Measurements from ENCODE around the gene ANKMY1. TPM values are rescaled to one million over a fixed set of nuclear protein-coding genes. Genes with fewer than 3 reads are reported as not detected.

ANKMY1 gene
- total and polyA plus RNA-seq, 2 of the 13 experiments (the other 11 are each of a cell fraction or from before 2014, with no cell fraction given): 11.7 to 18.8 TPM

- no peak for TF ChIP-seq ZSCAN21 (CRISPR knock-in tag; IDR thresholded peaks at IDR 0.05; ENCODE audit: borderline replicate concordance)
- TF ChIP-seq XBP1 (CRISPR knock-in tag; IDR thresholded peaks at IDR 0.05): no peak
- TF ChIP-seq MXD1 (CRISPR knock-in tag; IDR thresholded peaks at IDR 0.05): no peak
Observed at GRCh38 chr2:240591226-240591625, 33.4 kb upstream of the ANKMY1 start (continued).

GRCh38 chr2:240590681-240591111, 32.9 kb upstream of the ANKMY1 start:
- Histone ChIP-seq H3K4me1 (ENCODE audit: insufficient read depth, low read length) (peaks cover 26% of the 10 kb centered on the region), H3K36me3 (replicated peaks in 1 of 2; ENCODE audit: control insufficient read depth in 1 of 2, insufficient read depth in 2 of 2, low read length in 2 of 2) (peaks cover 22 to 36% of the 10 kb centered on the region in 2 experiments), H3K79me2 (ENCODE audit: insufficient read depth, low read length) (peaks cover 39% of the 10 kb centered on the region), H3K4me3 (replicated peaks in 1 of 3; ENCODE audit: insufficient read depth in 1 of 3, low read depth in 2 of 3, low read length in 3 of 3) (no peak overlapping the region), H3K27me3 (ENCODE audit: control insufficient read depth in 1 of 2, insufficient read depth in 2 of 2, low read length in 2 of 2) (peaks cover 0 to 2% of the 10 kb centered on the region in 2 experiments; a peak in 1 of 5 replicates), H3K4me2 (ENCODE audit: low read depth, low read length) (no peak overlapping the region), H2AFZ (ENCODE audit: low read length) (no peak overlapping the region), H4K20me1 (ENCODE audit: insufficient read depth, low read length) (peaks cover 7% of the 10 kb centered on the region; the same call in 1 of the 2 replicates), H3K9ac (ENCODE audit: insufficient read depth, low read depth, low read length) (no peak overlapping the region), H3K27ac (ENCODE audit: extremely low read length, insufficient read depth, low read length) (no peak overlapping the region), H3K9me3 (ENCODE audit: low read length) (no peaks in the 10 kb centered on the region)
- CTCF ChIA-PET (ENCODE audit: low intra/inter-chr PET ratio, low total read pairs): no interaction called here
- intact Hi-C loops (cut with micrococcal nuclease; ENCODE audit: unreplicated experiment) (no loop called here), in situ Hi-C loops (cut with HindIII; ENCODE audit: extremely low pct_ligation_motif_present, low pct_unique_long_range_greater_than_20kb) (no loop called here)
- DNase-seq (ENCODE audit: low spot score) (no peak), ATAC-seq (no peak), FAIRE-seq (no peak)
- POLR2A ChIA-PET: no interaction called here
- 98% methylated on average over 21 of the region's 21 CpGs for WGBS (ENCODE audit: low lambda C conversion rate)
- BruUV-seq (replicated peaks): no TSS peak
- TF ChIP-seq SP1 (IDR thresholded peaks at IDR 0.05): no peak
- TF ChIP-seq SP1 (CRISPR knock-in tag; IDR thresholded peaks at IDR 0.05): no peak
- TF ChIP-seq DRAP1 (CRISPR knock-in tag; IDR thresholded peaks at IDR 0.05): no peak
- no peak for TF ChIP-seq ZKSCAN8 (CRISPR knock-in tag; IDR thresholded peaks at IDR 0.05; ENCODE audit: borderline replicate concordance)
- no peak for TF ChIP-seq SOX6 (IDR thresholded peaks at IDR 0.05)
- no peak for TF ChIP-seq SOX6 (CRISPR knock-in tag; IDR thresholded peaks at IDR 0.05)
- TF ChIP-seq FOXO1 (CRISPR knock-in tag; IDR thresholded peaks at IDR 0.05): no peak
- TF ChIP-seq ZNF776 (CRISPR knock-in tag; IDR thresholded peaks at IDR 0.05): no peak
- no peak for TF ChIP-seq ZNF362 (CRISPR knock-in tag; IDR thresholded peaks at IDR 0.05; ENCODE audit: borderline replicate concordance)
- TF ChIP-seq MTA3 (CRISPR knock-in tag; IDR thresholded peaks at IDR 0.05): no peak
- TF ChIP-seq ZNF20 (CRISPR knock-in tag; IDR thresholded peaks at IDR 0.05): no peak
- TF ChIP-seq SUZ12 (IDR thresholded peaks at IDR 0.05; ENCODE audit: low read depth, low read length): no peak
- TF ChIP-seq HIC2 (CRISPR knock-in tag; IDR thresholded peaks at IDR 0.05; ENCODE audit: low read depth): no peak
- no peak for TF ChIP-seq FOSL1 (CRISPR knock-in tag; IDR thresholded peaks at IDR 0.05; ENCODE audit: borderline replicate concordance)
- no peak for TF ChIP-seq ZNF619 (CRISPR knock-in tag; IDR thresholded peaks at IDR 0.05)
- TF ChIP-seq MIER2 (CRISPR knock-in tag; IDR thresholded peaks at IDR 0.05): no peak
- TF ChIP-seq BRF2 (CRISPR knock-in tag; IDR thresholded peaks at IDR 0.05): no peak

Data from HepG2 (cell line).